Skin of body (tissue), 2 donors: ENCODE measurements around the gene ASMTL. TPM values are rescaled to one million over a fixed set of nuclear protein-coding genes. Genes with fewer than 3 reads are reported as not detected.
"Not testable (repeated sequence)": the region's sequence is repeated elsewhere in the genome, so short reads cannot be mapped to it uniquely, and the experiment has no call there.

ENCODE experiments used
- DNase-seq: peaks from one replicate; lab custom pipeline; 2025; lab: John Stamatoyannopoulos, UW
- total RNA-seq: library from RNA; depleted of rRNA; stranded (reverse); fragments of >200 nt; gene quantifications from one replicate; pipeline ENCODE4 v1.2.3, GENCODE V29; 2014

The ASMTL gene
- total RNA-seq, 1 donor from 2014 or later, result 10.2 TPM

DNA sequence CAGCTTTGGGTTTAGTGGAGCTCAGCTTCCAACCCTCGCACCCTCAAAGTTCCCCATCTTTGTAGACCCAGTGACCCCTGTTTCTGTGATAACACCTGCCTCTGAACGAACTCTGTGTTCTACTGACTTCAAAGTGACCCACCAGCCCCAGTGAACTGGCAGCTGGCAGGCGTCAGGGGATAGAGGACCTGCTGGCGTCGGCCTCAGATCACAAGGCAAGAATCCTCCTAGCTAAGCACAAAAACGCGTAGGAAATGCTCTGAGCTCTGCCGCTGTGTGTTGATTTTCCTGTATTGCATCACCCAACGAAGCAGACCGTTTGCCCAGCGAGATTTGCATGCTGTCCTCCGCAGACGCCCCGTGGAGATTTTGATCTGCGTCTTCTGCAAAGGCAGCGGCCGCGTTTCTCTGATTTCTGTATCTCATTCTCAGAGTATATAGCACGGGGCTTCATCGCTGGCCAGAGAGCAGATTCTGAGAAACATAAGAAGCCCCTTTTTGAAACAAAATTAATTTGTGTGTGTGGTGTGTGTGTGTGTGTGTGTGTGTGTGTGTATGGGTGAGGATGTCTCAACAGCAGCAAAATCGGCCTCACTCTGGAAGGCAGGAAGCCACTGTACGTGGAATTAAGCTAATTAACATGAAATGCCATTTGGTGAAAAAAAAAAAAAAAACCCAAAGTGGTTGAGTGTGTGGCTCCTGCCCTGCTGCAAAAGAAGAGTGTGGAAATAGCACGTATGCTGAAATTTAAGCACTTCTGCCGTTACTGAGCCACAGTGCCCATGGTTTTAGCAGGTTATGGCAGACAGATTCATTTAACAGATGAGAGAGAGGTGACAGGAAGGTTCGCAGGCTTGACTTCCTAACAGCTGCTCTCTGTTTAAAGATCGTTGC lies 29.2 kb upstream of the ASMTL start:
- no peak for DNase-seq

DNA sequence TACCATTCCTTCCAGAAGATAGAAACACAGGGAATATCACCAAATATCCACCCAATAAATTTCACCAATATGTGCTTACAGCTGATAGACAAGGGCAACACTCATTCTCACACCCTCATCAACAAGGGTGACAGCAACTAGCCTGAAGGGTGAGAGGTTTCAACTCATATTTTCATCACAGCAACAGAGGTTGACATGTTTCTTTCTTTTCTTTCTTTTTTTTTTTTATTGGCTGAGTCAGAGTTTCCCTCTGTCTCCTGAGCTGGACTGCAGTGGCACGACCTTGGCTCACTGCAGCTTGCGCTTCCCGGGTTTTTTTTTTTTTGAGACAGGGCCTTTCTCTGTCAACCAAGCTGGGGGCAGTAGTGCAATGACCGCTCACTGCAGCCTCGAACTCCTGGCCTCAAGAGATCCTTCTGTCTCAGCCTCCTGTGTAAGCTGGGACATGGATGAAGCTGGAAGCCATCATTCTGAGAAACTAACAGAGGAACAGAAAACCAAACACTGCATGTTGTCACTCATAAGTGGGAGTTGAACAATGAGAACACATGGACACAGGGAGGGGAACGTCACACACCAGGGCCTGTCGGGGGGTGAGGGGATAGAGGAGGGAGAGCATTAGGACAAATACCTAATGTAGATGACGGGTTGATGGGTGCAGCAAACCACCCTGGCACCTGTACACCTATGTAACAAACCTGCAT lies 27.5 kb upstream of the ASMTL start:
- no peak for DNase-seq

DNA sequence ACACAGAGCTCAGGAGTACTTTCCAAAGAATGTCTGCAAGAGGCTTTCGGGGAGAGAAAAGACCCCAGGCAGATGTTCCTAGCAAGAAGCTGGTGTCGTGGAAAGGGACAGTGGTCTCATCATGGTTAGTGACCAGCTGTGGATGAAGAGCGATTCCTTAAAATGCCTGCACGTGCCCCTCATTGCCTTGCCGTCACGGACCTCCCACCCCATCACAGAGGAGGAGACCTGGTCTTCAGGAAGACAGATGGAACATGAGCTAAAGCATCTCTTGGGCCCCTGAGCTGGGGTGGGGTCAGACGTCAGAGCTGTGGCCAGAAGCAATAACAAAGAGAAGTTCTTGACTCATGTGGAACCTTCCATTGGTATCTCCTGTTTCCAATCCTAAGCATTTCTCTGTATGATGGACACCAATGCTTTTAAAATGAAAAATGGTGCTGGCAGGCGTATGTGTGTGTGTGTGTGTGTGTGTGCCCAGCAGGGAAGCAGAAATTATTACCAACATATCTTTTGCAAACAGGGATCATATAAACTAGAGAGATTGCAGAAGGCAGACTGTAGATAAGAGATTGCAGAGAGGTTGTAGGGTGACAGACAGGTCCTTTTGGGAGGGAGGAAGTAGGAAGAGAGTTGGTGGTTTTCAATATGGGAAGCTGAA lies 25.2 kb upstream of the ASMTL start:
- DNase-seq, result no peak

DNA sequence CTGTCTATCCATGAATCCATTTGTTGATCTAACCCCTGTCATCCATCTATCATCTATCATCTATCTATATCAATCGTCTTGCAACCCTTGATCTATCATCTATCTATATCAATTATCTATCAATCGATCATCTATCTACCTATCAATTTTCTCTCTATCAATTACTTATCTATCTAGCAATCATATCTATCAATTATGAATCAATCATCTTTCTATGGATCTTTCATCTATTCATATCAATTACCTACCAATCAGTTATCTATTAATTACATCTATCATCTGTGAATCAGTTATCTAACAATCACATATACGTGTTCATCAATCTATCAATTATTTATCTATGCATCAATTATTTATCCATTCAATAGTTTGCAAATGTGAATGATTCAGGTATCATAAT lies 24.5 kb upstream of the ASMTL start:
- DNase-seq, result no peak

DNA sequence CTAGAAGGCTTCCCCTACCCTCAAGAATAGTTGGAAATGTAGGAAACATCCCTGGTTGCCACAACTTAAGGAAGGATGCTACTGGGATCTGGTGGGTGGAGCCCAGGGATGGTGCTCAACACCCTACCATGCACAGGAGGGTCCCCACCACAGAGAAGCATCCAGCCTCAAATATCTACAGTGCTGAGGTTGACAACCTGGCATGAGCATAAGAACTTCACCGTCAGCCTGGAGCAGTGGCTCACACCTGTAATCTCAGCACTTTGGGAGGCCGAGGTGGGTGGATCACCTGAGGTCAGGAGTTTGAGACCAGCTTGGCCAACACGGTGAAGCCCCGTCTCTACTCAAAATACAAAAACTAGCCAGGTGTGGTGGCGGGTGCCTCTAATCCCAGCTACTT lies 24.0 kb upstream of the ASMTL start:
- DNase-seq, result no peak

DNA sequence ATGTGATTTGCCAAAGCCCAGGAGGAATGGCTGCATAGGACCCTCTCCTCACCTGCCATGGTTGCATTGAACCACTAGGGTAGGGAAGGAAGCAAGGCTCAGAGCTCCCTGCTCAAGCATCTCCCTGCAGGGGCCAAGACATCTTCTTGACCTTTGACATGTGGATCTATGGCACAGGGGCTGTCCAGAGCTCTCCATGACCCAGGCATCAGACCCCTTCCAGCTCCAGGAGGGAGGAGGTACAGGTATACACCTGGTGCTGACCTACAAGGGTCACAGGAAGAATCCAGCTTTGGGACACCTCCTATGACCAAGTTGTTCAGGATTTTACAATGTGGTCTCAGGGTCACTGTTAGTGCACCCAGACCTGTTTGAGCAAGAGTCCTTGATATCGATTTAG lies 23.2 kb upstream of the ASMTL start:
- no peak for DNase-seq

DNA sequence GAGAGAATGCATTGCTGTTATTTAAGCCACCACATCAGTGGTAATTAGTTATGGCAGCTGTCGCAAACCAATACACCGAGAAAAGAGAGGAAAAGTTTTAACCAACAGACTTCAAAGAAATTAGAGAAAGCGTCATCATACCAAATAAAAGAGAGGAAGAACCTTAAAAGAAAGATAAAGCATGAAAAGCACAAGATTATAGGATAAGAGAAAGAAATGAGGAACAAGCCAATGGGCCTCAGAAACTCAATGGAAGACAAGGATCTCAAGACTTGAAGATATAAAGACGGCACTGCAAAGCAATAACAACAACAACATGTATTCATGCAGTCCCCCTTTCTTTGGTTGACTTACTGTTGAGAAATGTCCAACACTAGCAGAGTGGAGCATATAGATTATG lies 22.8 kb upstream of the ASMTL start:
- DNase-seq, result no peak

DNA sequence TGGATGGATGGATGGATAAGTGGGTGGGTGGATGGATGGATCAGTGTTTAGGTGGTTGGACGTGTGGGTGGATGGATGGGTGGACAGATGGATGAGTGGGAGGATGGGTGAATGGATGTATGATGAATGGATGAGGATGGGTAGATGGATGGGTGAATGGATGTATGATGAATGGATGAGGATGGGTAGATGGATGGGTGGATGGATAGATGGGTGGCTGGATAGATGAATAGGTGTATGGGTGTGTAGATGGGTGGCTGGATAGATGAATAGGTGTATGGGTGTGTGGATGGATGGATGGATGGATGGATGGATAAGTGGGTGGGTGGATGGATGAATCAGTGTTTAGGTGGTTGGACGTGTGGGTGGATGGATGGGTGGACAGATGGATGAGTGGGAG lies 21.9 kb upstream of the ASMTL start:
- not testable (repeated sequence) for DNase-seq

DNA sequence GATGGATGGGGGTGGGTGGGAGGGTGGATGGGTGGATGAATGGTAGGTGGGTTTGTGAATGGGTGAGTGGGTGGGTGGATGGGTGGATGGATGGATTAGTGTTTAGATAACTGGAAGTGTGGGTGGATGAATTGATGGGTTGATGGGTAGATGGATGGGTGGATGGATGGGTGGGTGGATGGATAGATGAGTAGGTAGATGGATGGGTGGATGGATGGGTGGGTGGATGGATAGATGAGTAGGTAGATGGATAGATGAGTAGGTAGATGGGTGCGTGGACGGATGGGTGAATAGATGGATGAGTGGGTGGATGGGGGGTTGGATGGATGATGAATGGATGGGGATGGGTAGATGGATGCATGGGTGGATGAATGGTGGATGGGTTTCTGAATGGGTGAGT lies 20.3 kb upstream of the ASMTL start:
- no peak for DNase-seq

DNA sequence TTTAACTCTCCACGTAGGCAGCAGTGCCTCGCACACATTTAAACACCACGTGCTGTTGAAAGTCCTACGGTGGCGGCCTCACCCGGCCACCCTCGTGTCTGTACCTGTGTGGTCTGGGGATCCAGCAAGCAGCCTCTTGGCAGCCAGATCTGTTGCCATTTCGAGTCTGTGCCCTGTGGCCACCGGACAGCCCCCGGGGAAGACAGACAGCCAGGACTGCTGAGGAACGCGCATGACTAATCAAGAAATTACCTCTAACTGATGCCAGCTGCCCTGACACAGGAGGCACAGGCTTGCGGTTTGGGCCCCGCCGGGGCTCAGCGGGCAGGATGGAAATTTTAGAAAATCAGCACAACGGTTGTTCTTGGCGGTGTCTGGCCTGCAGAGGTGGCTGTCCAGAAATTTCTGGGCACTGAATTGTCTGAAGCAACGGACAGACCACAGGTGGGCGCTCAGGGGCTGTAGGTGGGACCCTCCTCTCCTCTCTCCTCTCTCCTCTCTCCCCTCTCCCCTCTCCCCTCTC lies 15.6 kb upstream of the ASMTL start:
- no peak for DNase-seq

DNA sequence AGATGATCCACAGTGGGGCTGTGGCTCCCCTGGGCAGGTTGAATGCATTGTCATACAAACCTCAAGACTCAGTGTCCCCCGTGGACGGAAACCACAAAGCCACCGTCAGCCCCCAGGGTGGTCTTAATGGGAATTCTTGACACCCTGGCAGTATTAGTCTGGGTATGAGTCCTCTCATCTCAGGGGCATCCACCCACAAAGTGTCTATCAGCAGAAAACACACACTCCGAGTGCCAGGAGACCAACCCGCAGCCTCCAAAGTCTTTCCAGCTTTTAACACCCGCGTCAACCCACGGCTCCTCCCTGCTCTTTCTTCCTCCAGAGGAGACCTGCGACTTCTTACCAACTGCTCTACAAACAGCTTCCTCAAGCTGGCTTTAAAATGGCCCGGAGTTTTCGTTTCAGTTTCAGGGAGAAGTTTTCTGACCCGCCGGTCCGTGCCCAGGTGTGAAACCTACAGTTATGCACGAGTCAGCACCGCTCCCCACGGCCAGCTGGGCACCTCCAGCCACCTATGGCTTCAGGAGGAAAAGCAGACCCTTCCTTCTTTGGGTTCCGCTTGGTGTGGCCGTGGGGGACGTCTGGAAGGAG lies 14.4 kb upstream of the ASMTL start:
- no peak for DNase-seq

DNA sequence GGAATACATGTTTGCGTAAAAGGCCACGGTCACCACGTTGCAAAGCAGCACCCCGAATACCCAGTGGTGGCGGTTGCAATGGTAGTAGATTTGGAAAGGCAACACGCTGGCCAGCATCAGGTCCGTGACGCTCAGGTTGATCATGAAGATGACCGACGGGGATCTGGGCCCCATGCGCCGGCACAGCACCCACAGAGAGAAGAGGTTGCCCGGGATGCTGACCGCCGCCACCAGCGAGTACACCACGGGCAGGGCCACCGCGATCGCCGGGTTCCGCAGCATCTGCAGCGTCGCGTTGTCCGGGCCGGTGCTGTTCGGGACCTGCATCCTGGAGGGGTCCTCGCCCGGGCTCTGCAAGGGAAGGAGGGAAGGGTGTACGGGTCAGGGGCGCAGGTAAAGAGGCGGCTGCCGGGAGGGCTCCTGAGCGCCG lies 13.5 kb upstream of the ASMTL start:
- no peak for DNase-seq

DNA sequence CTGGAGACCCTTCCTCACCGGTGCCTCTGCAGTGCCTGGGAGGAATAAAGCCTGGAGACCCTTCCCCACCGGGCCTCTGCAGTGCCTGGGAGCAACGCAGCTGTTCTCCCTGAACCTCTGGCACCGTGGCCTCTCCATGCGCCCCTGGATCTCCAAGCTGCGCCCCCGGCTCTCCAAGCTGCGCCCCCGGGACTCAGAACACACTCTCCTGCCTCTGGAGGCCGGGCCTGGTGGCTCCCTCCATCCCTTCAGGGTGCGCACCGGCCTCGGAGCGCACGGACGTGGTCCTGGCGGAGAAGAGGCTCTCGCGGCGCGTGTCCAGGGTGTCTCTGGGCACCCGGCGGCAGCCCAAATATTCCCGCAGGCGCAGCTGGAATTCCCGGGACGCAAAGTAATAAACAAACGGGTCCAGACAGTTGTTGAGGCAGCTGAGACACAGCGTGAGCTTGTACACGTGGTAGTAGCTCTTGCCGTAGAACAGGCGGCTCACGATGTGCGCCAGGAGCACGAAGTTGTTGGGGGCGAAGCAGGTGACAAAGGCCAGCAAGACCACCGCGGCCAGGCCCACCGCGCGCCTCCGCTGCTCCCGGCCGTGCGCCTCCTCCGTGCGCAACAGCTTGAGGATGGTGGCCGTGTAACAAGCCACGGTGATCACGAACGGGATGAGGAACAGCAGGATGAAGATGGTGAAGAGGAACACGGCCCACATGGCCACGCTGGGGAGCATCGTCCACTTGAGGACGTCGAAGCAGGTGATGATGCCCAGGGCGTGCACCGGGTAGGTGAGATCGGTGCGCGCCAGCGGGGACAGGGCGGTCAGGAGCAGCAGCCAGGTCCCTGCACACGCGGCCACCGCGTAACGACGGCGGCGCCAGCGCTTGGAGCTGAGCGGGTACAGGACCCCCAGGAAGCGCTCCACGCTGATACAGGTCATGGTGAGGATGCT lies 12.8 kb upstream of the ASMTL start:
- no peak for DNase-seq

DNA sequence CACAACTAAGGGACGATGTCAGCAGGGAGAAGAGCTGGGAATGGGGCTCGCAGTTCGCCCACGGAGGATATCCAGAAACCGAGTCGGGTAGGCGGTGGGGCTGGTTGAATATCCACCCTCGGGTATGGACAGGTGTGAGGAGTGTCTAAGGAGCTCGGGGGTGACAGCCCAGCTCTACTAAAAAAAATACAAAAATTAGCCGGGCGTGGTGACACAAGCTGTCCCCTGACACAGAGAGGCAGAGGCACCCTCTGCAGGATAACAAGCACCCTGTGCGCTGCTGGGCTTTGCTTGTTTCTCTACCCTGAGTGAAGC lies 12.2 kb upstream of the ASMTL start:
- DNase-seq, result no peak

DNA sequence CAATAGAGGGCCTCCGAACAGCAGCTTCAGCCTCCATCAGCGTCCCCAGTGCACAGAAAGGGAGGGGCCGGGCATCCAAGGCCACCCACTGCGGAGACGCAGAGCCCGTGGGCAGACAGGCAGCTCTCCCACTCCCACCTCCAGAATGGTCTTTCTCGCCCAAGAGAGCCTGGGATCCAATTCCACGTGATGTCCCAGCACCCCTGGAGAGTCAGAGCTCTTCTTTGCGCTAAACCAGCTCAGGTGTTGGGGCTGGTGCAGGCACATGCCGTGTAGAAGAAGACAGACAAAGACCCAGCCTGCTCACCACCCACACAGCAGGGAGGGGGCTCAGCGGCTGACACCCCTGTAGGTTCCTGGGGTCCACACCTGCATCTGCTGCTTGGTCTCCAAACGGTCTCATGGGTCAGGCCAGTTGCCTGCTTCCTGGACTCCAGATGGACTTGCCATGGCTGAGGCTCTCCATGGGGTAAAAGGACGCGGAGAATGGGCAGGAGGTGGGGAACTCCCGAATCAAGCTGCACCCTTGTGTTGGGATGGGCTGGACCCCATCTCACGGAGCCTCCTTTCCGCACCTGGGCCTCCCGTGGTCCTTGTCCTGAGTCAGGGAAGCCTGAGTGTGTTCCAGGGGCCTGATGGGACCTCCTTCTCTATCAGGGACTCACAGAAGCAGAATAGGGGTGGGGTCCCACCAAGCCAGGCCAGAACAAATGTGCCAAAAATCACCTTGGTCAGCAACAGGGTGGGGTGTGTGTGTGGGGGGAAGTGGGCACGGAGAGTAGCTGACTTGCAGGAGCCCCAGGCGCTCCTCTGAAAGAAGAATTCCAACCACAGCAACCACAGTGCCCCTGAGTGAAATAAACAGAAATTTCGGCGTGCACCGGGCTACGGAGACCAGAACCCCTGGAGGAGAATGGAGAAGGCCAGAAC lies 11.6 kb upstream of the ASMTL start:
- DNase-seq, result no peak

DNA sequence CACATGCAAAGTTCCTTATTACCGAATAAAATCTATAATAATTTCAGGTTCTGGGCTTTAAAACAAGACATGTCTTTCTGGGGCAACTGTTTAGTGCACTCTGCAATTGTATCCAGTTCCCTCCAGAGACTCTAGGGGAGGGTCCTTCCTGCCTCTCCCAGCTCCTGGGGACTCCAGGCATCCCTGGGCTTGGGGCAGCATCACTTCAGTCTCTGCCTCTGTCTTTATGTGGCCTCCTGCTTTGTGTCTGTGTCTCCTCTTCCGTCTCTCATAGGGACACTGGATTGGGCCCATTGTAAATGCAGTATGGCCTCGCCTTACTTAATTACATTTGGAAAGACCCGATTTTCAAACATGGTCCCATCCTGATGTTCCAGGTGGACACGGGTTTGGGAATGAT lies 10.9 kb upstream of the ASMTL start:
- DNase-seq, result no peak

DNA sequence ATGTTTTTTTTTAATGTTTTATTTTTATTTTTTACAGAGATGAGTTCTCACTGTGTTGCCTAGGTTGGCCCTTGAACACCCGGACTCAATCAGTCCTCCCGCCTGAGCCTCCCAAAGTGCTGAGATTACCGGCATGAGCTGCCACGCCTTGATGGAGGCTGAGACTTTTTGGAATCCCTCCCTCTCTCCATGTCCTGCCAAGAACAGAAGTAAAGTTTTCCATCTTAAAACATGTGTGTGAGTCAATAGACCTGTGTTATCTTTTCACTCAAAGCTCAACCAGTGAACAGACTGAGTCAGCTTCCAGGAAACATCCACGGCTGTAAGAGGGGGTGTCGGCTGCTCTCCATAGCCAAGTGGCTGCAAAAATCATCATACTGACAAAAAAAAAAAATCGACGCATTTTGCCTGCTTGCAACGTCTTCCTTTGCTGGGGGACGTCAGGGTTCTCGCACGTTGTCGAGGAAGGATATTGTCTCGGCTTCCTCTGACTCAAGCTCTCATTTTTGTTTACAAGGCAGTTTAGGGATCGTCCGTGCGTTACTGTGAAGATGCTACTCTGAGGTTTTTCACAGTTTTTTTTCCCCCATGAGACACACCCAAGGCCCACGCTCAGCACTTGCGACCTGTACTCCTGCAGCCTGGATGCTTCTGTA lies 10.0 kb upstream of the ASMTL start:
- peak; percentile 11 for DNase-seq

DNA sequence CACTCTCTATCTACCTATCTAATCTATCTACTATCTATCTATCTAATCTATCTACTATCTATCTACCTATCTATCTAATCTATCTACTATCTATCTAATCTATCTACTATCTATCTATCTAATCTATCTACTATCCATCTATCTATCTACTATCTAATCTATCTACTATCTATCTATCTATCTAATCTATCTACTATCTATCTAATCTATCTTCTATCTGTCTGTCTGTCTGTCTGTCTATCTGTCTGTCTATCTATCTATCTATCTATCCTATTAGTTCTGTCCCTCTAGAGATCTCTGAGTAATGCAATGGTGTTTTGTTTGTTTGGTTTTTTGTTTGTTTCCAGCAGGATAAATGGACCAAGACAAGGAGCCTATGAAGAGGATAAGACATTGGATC lies 9.4 kb upstream of the ASMTL start:
- no peak for DNase-seq

DNA sequence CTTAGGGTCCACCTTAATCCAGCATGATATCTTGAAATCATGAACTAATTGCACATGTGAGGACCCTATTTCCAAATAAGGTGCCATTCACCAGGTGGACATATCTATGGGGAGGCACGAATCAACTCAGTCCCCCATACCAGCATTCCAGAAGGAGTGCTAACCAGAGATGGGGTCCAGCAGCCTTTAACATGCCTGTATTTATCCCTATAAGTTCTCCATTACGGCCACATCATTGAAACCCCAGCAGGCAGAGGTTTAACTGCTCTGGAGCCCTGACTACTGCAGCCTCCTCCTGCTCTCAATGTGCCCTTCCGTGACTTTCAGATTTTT lies 3.2 kb upstream of the ASMTL start:
- DNase-seq, result no peak
